ENCODE results near the gene DBX2.

GRCh38 chr12:44972746-44973421 is 78.0 kb downstream of the DBX2 start:
- TF ChIP-seq CTCF (IDR thresholded peaks at IDR 0.05) (peak; percentile 31), EZH2 (IDR thresholded peaks at IDR 0.05; ENCODE audit: borderline replicate concordance, insufficient read depth, low read depth, low read length, poor library complexity, severe bottlenecking) (no peak)

Measured in B cell (primary cell).